ENCODE results near the gene ERBB4. TPM values are rescaled to one million over a fixed set of nuclear protein-coding genes. Genes with fewer than 3 reads are reported as not detected.

ERBB4 gene
- total RNA-seq, 4 donors from 2014 or later, result 0.04 to 0.57 (median 0.35) TPM; not detected in 1

- intact Hi-C loops (cut with DNase I), result no loop called here
- 59 to 69% methylated on average over 1 of the region's 1 CpG for WGBS, 2 donors
- H3K4me3 ChIP-seq, result no peak overlapping the region
These were observed 738.6 kb downstream of the ERBB4 start for GRCh38 chr2:211800001-211800400.

GRCh38 chr2:211798868-211799267, 739.7 kb downstream of the ERBB4 start:
- H3K36me3 ChIP-seq, result no peaks in the 10 kb centered on the region
- H3K9me3 ChIP-seq, result no peaks in the 10 kb centered on the region
- H3K27me3 ChIP-seq, result no peaks in the 10 kb centered on the region
- intact Hi-C loops (cut with DNase I), result no loop called here
- no peak overlapping the region for H3K4me3 ChIP-seq
- WGBS, 2 donors, result 64 to 73% methylated on average over 1 of the region's 1 CpG
- H3K27ac ChIP-seq, result no peak overlapping the region
- H3K4me1 ChIP-seq, result no peaks in the 10 kb centered on the region
- TF ChIP-seq POLR2A (IDR thresholded peaks at IDR 0.05) (no peak), CTCF (IDR thresholded peaks at IDR 0.05) (no peak)
- DNase-seq, result no peak

More at GRCh38 chr2:211800001-211800400, 738.6 kb downstream of the ERBB4 start:
- DNase-seq, result no peak
- no peaks in the 10 kb centered on the region for H3K4me1 ChIP-seq
- H3K36me3 ChIP-seq, result no peaks in the 10 kb centered on the region
- TF ChIP-seq CTCF (IDR thresholded peaks at IDR 0.05) (no peak), POLR2A (IDR thresholded peaks at IDR 0.05) (no peak)
- no peaks in the 10 kb centered on the region for H3K27me3 ChIP-seq
- no peaks in the 10 kb centered on the region for H3K9me3 ChIP-seq
- no peak overlapping the region for H3K27ac ChIP-seq

GRCh38 chr2:211793690-211794089, 744.9 kb downstream of the ERBB4 start:
- no peak for TF ChIP-seq POLR2A (IDR thresholded peaks at IDR 0.05)
- TF ChIP-seq CTCF (IDR thresholded peaks at IDR 0.05), result no peak
- Histone ChIP-seq H3K4me3 (no peak overlapping the region), H3K4me1 (no peaks in the 10 kb centered on the region), H3K27me3 (no peaks in the 10 kb centered on the region), H3K27ac (no peak overlapping the region), H3K9me3 (no peaks in the 10 kb centered on the region), H3K36me3 (no peaks in the 10 kb centered on the region)
- 52 to 56% methylated on average over 5 of the region's 5 CpGs for WGBS, 2 donors
- no peak for DNase-seq
- intact Hi-C loops (cut with DNase I), result no loop called here

- no peak for DNase-seq
- no peaks in the 10 kb centered on the region for H3K4me1 ChIP-seq
- intact Hi-C loops (cut with DNase I), result no loop called here
- H3K9me3 ChIP-seq, result no peaks in the 10 kb centered on the region
- no peak for TF ChIP-seq POLR2A (IDR thresholded peaks at IDR 0.05)
- TF ChIP-seq CTCF (IDR thresholded peaks at IDR 0.05), result no peak
- no peak overlapping the region for H3K4me3 ChIP-seq
- no peak overlapping the region for H3K27ac ChIP-seq
- 68 to 84% methylated on average over 4 of the region's 4 CpGs for WGBS, 2 donors
- no peaks in the 10 kb centered on the region for H3K36me3 ChIP-seq
- H3K27me3 ChIP-seq, result no peaks in the 10 kb centered on the region
These were observed 748.6 kb downstream of the ERBB4 start for GRCh38 chr2:211789982-211790381.

GRCh38 chr2:211766689-211767088, 771.9 kb downstream of the ERBB4 start:
- H3K27me3 ChIP-seq, result no peaks in the 10 kb centered on the region
- peak overlapping the region in 2 of 4 donors; percentile 53 to 56 for H3K27ac ChIP-seq
- no peaks in the 10 kb centered on the region for H3K36me3 ChIP-seq
- H3K4me1 ChIP-seq, result peaks cover 0 to 17% (median 2%) of the 10 kb centered on the region in 3 donors
- H3K9me3 ChIP-seq, result peaks cover 0 to 6% (median 0%) of the 10 kb centered on the region in 3 donors
- TF ChIP-seq POLR2A (IDR thresholded peaks at IDR 0.05) (no peak), CTCF (IDR thresholded peaks at IDR 0.05) (no peak)
- DNase-seq, result no peak
- intact Hi-C loops (cut with DNase I), result no loop called here
- 26 to 30% methylated on average over 5 of the region's 5 CpGs for WGBS, 2 donors
- peak overlapping the region in 2 of 4 donors; percentile 9 to 36 for H3K4me3 ChIP-seq

Data from esophagus squamous epithelium (tissue), 5 donors.